Kidney glomerular epithelial cell (primary cell): ENCODE data around the gene ZCCHC14.

ENCODE experiments used
- DNase-seq: peaks from one replicate; lab custom pipeline; 2025; lab: John Stamatoyannopoulos, UW

ZCCHC14 gene

DNA sequence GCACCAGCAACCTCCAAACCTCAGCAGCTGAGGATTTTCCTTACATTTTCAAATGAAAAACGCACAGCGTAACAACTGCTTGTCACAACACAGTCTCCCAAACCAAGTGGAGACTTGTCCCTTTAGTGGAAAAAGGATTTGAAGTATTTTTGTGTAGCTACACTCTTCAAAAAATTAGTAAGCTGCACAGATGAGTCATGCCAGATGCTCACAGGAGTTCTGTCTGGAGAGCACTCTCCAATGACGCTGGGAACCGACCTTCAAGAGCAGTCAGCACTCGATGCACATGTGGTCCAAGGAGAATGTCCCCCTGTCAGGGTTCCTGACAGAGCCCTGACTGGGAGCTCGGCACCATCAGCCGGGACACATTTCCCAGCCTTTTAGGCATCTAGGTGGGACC is 60.9 kb downstream of the ZCCHC14 start:
- no peak for DNase-seq

DNA sequence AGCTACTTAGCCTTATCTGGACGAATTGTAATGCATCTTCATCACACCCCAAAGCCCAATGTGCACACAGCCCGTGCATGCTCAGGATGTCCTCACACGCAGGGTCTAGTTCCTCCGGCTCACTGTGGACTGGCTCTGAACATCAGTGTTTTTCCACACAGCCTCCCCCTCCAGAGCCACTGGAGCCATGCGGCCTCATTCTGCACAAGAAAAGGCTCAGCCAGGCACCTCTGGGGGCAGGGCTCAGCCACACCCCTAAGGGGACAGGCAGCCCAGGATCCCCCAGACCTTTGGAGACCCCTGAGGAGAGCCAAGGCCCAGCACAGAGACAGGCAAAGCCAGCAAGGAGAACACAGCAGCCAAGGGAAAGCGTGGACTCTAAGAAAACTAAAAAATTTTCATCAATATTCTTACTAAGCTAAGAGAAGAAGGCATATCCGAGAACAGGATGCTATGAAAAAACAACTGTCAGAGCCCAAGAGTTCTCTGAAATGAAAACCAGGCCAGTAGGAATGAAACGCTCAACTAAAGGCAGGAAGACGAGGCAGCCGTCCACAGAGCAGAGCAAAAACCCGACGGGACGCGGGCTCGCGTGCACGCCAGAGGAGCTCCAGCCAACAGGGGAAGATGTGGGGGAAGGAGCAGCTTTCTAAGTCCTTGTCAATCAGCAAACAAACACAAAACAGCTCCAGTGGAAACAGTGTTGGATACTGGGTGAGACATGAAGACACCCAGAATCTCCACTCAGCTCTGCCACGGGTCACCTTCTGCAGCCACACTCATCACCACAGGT is 66.2 kb downstream of the ZCCHC14 start:
- no peak for DNase-seq

DNA sequence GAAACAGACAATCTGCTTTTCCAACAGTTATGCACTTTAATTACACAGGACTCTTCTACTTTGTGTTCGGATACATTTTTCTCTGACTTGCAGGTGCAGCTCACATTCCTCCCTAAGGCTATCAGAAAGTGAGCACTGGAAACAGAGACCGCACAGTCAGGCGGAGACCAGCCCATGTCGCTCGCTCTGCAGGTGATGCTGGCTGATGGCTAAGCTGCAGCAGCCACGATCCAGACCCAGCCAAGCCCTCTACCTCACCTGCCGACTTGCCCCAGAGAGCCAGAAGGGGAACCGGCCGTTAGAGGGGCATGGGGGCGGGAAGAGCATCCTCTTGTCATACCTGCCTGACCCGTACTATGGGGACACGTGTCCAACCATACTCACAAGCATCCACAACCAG is 66.9 kb downstream of the ZCCHC14 start:
- DNase-seq: no peak

DNA sequence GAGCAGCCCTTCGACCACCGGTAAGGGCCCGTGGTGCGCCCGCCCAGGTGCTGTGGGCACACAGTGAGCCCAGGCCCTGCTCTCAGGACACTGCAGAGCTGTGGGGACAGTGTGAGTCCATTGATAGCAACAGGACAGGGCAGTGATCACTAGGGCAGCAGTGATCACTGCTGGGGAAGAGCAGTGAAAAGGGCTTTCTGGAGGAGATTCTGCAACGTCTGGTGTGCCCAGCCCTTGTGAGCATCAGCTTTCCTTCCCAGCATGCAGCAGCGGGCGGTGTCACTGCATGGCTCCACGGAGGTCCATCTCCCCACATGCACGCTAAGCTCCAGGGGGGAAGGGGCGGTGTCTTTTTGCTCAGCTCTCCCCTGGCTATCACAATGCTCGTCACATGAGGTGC is 68.6 kb downstream of the ZCCHC14 start:
- no peak for DNase-seq

DNA sequence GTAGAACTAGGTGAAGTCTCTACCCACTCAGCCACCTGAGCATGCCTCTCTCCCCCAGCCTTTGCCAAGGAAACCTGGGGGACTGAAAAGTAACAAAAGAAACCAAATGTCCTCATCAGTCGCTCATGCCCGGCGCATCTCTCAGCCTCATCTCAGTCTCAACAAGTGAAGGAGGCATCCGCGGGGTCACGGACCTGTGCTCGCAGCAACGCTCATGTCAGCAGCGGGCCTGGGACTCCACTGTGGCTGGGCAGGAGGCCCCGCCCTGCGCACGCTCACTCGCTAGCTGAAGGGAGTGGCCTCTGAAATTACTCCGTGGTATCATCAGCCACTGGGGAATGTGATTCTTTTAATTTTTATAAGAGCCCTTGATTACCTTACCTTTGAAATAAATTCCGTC is 69.4 kb downstream of the ZCCHC14 start:
- DNase-seq: no peak

DNA sequence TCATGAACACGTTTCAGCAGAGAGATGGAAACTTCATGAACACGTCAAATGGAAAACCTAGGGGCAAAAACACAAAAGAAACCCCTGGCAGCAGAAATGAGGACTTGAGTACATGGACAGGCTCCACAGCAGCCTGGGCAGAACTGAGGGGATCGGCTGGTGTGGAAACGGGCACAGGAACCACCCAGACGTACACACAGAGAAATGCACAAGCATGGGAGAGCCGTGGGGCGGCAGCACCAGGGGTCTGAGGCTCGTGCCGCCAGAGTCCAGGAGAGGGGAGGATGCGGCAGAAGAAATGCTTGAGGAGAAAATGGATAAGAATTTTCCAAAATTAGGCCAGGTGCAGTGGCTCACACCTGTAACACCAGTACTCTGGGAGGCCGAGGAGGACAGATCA is 70.7 kb downstream of the ZCCHC14 start:
- no peak for DNase-seq

GRCh38 chr16:87421003-87421912 is 71.6 kb downstream of the ZCCHC14 start:
- no peak for DNase-seq

DNA sequence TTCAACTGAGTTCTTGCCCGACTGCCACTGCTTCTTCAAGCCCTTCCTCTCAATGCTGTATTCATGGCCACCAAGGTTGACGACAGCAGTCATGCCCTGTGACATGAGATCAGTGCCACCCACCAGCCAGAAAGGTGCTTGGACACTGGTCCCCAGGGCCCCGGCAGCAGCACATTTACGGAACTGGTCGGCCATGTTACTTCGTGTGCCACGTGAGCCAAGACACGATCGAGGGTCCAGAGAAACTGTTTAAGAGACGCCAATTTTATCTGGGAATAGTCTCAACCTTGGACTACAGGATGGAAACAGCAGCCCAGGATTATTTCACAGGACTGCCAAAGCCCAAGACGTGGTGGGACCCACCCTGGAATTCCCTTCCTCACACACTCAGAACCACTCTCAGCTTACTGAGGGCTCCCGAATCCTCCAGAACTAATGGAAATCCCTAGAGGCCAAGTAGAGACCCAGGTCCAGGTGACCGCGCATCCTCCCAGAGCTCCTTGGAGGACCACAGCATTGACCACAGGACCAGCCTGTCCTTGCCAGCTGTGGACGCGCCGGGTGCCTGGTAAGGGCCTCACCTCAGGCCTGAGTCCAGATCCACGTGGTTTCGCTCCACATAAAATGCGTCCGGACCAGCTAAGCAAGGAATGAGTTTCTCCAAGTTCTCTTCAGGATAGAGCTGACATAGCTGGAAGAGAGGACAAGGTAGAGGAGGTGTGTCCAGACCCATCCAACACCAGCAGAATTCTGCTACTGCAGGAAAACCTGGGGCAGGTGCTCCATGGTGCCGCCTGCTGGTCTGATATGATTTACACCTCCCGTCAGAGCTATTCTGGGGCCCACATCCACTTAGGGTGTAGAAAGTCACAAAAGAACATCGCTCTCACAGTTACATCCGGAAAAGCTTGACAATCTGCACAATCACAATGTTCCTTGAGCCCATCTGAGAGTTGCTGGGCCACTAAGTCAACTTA is 72.5 kb downstream of the ZCCHC14 start:
- no peak for DNase-seq

GRCh38 chr16:87418644-87419043 is 74.2 kb downstream of the ZCCHC14 start:
- DNase-seq: no peak

DNA sequence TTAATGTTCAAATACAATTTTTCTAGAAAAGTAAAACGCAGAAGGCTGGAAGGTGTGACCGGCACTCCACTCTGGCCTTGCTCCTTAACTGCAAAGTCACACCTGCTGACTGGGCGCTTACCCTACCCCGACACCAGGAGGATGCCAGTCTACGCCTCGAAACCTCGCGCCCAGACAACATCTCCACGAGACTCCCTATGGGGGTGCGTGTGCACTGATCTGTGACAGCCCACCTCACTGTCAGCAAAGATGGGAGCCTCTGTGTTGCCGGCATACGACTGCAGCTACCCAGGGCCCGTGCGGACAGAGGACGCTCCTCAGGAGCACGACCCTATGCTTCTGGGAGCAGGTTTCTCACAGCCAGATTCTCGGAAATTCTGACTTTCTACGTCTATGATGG is 74.6 kb downstream of the ZCCHC14 start:
- no peak for DNase-seq

GRCh38 chr16:87417528-87417910 is 75.3 kb downstream of the ZCCHC14 start:
- no peak for DNase-seq

DNA sequence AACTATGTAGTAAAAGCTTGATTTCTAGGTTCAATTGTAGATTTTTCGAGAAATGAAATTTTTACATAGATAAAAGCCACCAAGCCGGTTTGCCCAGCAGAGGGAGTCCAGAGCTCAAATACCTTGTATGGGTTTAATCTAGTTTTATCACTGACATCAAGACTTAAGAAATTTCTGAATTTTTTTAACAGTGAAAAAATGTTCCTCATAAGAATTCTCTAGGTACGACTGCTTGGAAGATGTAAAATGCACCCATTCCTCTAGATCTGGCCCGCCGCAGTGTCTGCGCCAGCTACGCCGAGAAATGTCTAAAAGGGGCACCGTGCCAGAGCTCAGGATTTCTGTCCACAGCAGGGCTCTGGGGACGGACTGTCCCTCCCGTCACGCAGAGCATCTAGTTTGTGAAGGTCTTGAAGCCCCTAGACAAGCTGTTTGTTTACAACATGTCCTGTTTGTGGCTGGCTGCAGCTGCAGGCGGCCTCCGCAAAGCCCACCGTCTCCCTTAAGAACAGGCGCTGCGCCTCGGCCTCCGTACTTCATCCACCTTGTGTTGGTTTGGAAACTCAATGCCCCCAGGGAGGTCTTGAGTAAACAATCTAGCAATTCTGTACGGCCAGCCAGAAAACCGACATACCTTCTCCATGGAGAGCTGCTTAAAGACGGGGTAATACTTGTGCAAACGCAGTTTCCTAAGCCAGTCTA is 75.8 kb downstream of the ZCCHC14 start:
- no peak for DNase-seq

GRCh38 chr16:87415441-87415840 is 77.4 kb downstream of the ZCCHC14 start:
- DNase-seq: no peak

GRCh38 chr16:87414251-87414680 is 78.6 kb downstream of the ZCCHC14 start:
- no peak for DNase-seq

- no peak for DNase-seq
These were observed 79.8 kb downstream of the ZCCHC14 start for GRCh38 chr16:87412996-87413421.

- no peak for DNase-seq
These were observed 80.3 kb downstream of the ZCCHC14 start for GRCh38 chr16:87412371-87412995.

DNA sequence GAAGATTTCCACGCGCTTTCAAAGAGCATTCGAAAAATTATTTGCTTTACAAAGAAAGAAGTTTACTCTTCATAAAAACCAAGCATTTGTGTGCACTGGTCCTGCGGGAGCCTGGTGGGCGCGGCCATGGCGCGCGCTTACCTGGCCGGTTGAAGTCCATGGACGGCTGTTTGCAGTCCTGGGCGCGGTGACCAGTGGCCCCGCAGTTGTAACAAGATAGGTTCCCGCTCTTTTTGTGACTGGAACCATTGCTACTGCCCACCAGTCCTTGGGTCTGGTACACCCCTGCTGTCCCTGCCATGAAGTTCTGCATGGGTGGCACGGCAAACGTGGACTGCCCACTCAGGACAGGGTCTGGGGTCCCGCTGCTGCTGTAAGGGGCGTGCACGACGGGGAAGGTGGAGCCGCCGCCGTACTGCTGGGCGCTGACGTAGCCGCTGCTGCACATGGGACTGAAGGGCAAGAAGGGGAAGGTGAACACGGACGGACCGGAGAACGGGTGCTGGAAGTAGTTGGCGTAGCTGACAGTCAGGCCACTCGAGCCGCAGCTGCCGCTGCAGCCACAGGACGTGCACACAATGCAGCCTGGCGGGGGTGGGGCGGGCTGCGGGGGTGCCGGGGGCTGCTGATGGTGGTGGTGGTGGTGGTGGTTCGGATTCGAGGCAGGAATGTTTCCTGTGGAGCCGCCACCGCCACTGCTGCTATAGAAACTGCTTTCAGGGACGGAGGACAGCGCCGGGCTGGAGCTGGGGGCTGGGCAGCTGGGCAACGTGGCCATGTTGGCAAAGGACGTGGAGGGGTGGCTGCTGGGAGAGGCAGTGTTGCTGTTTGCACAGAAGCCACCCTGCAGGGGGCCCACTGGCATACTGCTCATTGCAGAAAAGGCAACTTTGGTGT is 81.2 kb downstream of the ZCCHC14 start:
- no peak for DNase-seq

DNA sequence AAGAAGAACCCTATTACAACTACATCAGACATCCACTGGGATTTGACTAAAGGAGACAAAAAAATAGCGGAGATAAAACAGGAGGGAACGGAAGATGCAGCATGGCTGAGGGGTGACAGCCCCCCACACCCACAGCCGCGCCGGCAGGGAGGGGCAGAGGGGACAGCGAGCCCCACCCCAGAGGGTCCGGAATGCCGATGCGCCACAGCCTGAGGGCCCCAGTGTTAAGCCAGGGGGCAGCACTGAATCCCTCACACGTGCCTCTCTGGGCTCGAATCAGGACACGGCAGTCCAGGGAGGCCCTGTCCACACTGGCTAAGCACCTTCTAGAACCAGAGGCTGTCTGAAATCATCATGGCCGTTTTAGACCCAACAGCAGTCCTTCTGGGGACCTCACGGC is 81.9 kb downstream of the ZCCHC14 start:
- no peak for DNase-seq

GRCh38 chr16:87410530-87410929 is 82.3 kb downstream of the ZCCHC14 start:
- no peak for DNase-seq

GRCh38 chr16:87409781-87410180 is 83.0 kb downstream of the ZCCHC14 start:
- DNase-seq: no peak
